ENCODE results near the gene BMP8A. TPM values are rescaled to one million over a fixed set of nuclear protein-coding genes. Genes with fewer than 3 reads are reported as not detected.
"Not testable (repeated sequence)": the region's sequence is repeated elsewhere in the genome, so short reads cannot be mapped to it uniquely, and the experiment has no call there.

Gene BMP8A
- total RNA-seq, 1 donor from 2014 or later, result 0.23 TPM

- no peak for DNase-seq (ENCODE audit: low spot score)
Measured at GRCh38 chr1:39507230-39507928, 15.9 kb downstream of the BMP8A start.

- DNase-seq (ENCODE audit: low spot score), result no peak
Measured at GRCh38 chr1:39508266-39508665, 16.8 kb downstream of the BMP8A start.

GRCh38 chr1:39508857-39509305, 17.4 kb downstream of the BMP8A start:
- no peak for DNase-seq (ENCODE audit: low spot score)

- DNase-seq (ENCODE audit: low spot score), result no peak
Measured at GRCh38 chr1:39509360-39510009, 18.0 kb downstream of the BMP8A start.

- not testable (repeated sequence) for DNase-seq (ENCODE audit: low spot score)
Measured at GRCh38 chr1:39510570-39511186, 19.2 kb downstream of the BMP8A start.

GRCh38 chr1:39511477-39511876, 20.0 kb downstream of the BMP8A start:
- DNase-seq (ENCODE audit: low spot score), result not testable (repeated sequence)

- not testable (repeated sequence) for DNase-seq (ENCODE audit: low spot score)
Measured at GRCh38 chr1:39512234-39512847, 20.9 kb downstream of the BMP8A start.

GRCh38 chr1:39514710-39515124, 23.3 kb downstream of the BMP8A start:
- not testable (repeated sequence) for DNase-seq (ENCODE audit: low spot score)

GRCh38 chr1:39515131-39516086, 24.0 kb downstream of the BMP8A start:
- DNase-seq (ENCODE audit: low spot score), result not testable (repeated sequence)

GRCh38 chr1:39516841-39517240, 25.4 kb downstream of the BMP8A start:
- not testable (repeated sequence) for DNase-seq (ENCODE audit: low spot score)

- not testable (repeated sequence) for DNase-seq (ENCODE audit: low spot score)
Measured at GRCh38 chr1:39517936-39518335, 26.5 kb downstream of the BMP8A start.

- not testable (repeated sequence) for DNase-seq (ENCODE audit: low spot score)
Measured at GRCh38 chr1:39519376-39519775, 27.9 kb downstream of the BMP8A start.

- not testable (repeated sequence) for DNase-seq (ENCODE audit: low spot score)
Measured at GRCh38 chr1:39522221-39522620, 30.8 kb downstream of the BMP8A start.

GRCh38 chr1:39522661-39523567, 31.5 kb downstream of the BMP8A start:
- no peak for DNase-seq (ENCODE audit: low spot score)

GRCh38 chr1:39524171-39524570, 32.7 kb downstream of the BMP8A start:
- DNase-seq (ENCODE audit: low spot score), result no peak

- no peak for DNase-seq (ENCODE audit: low spot score)
Measured at GRCh38 chr1:39524591-39525365, 33.3 kb downstream of the BMP8A start.

GRCh38 chr1:39525366-39526165, 34.1 kb downstream of the BMP8A start:
- no peak for DNase-seq (ENCODE audit: low spot score)

- no peak for DNase-seq (ENCODE audit: low spot score)
Measured at GRCh38 chr1:39526466-39527189, 35.2 kb downstream of the BMP8A start.
